ENCODE data around the gene C2orf78.

DNA sequence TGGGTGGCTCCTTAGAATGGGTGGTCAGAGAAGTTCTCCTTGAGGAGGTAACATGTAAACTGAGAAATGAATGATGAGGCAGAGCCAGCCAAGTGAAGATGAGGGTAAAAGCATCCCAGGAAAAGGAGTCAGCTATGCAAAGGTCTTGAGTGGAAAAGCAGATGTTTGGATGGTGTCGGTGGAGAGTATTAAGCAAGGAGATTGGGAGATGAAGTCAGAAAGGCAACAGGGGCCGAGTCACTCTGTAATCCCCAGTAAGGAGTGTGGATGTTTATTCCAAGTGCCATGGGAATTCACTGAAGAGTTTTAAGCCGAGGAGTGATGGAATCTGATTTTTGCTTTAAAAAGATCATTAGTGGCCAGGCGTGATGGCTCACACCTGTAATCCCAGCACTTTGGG lies 41.4 kb downstream of the C2orf78 start:
- no peak for TF ChIP-seq CTCF (IDR thresholded peaks at IDR 0.05)
- TF ChIP-seq POLR2A (IDR thresholded peaks at IDR 0.05) = no peak

Measured in sigmoid colon (tissue), 3 donors.